Body of pancreas (tissue), 4 donors: ENCODE measurements around the gene MYO7B.
"Not testable (repeated sequence)": the region's sequence is repeated elsewhere in the genome, so short reads cannot be mapped to it uniquely, and the experiment has no call there.

Experiments
- CTCF ChIP-seq, 7 experiments: fragments of 450-650 bp in 4 of 7; fragments of 200-600 bp in 3 of 7; sonication (generic) in 3 of 7; IDR thresholded peaks; one replicate each; pipeline ENCODE4 v1.5.1; 2016 to 2019; ENCODE audit warnings: antibody characterized with exemption in 7 of 7
- POLR2A ChIP-seq, 3 donors: fragments of 450-650 bp; IDR thresholded peaks; one replicate each; pipeline ENCODE4 v1.6.1; 2016; ENCODE audit warnings: antibody characterized with exemption in 3 of 3, mild to moderate bottlenecking in 2 of 3

- not testable (repeated sequence) for TF ChIP-seq CTCF, POLR2A (IDR thresholded peaks at IDR 0.05)
Observed at GRCh38 chr2:127524198-127524834, 11.2 kb upstream of the MYO7B start.
